ENCODE measurements around the gene PPP6R1. TPM values are rescaled to one million over a fixed set of nuclear protein-coding genes. Genes with fewer than 3 reads are reported as not detected.

The PPP6R1 gene, protein sequence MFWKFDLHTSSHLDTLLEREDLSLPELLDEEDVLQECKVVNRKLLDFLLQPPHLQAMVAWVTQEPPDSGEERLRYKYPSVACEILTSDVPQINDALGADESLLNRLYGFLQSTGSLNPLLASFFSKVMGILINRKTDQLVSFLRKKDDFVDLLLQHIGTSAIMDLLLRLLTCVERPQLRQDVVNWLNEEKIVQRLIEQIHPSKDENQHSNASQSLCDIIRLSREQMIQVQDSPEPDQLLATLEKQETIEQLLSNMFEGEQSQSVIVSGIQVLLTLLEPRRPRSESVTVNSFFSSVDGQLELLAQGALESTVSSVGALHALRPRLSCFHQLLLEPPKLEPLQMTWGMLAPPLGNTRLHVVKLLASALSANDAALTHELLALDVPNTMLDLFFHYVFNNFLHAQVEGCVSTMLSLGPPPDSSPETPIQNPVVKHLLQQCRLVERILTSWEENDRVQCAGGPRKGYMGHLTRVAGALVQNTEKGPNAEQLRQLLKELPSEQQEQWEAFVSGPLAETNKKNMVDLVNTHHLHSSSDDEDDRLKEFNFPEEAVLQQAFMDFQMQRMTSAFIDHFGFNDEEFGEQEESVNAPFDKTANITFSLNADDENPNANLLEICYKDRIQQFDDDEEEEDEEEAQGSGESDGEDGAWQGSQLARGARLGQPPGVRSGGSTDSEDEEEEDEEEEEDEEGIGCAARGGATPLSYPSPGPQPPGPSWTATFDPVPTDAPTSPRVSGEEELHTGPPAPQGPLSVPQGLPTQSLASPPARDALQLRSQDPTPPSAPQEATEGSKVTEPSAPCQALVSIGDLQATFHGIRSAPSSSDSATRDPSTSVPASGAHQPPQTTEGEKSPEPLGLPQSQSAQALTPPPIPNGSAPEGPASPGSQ
- total RNA-seq: 33.8 and 38.8 TPM in 2 replicates

DNA sequence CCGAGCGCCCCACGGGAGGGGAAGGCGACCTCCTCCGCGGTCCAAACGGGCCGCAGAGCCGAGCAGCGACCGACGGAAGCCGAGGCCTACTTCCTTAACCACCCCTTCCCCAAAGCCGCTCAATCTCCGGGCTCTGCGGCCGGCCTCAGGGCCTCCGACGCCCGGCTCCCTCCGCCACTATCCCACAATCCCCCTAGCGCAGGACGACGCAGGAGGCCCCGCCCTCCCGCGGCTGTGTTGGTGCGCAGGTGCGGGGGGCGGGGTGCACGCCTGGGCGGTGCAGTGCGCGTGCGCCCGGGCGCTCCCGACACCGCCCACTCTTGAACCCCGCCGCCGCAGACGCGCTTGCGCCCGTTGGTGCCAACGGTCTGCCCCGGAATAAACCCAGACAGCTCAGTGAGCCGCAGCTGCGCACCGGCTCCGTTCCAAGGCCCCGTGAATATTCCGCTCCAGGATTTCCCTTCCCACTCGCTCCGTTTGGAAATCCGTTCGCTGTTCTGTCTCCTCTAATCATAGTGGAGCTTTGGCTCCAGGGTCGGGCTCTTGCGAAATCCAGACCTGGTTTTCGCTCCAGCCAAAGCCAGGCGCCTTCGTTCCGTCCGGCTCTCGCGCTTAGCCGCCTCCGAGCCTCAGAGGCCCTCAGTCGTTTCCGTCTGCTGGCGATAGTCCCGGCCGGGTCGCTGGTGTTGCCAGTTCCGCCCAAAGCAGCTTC lies at the start of gene PPP6R1:
TSS of gene PPP6R1 (minus strand) at position 190 of the 712 bp plus-strand sequence. CDS start 11,914 bp downstream, outside the sequence.

DNA sequence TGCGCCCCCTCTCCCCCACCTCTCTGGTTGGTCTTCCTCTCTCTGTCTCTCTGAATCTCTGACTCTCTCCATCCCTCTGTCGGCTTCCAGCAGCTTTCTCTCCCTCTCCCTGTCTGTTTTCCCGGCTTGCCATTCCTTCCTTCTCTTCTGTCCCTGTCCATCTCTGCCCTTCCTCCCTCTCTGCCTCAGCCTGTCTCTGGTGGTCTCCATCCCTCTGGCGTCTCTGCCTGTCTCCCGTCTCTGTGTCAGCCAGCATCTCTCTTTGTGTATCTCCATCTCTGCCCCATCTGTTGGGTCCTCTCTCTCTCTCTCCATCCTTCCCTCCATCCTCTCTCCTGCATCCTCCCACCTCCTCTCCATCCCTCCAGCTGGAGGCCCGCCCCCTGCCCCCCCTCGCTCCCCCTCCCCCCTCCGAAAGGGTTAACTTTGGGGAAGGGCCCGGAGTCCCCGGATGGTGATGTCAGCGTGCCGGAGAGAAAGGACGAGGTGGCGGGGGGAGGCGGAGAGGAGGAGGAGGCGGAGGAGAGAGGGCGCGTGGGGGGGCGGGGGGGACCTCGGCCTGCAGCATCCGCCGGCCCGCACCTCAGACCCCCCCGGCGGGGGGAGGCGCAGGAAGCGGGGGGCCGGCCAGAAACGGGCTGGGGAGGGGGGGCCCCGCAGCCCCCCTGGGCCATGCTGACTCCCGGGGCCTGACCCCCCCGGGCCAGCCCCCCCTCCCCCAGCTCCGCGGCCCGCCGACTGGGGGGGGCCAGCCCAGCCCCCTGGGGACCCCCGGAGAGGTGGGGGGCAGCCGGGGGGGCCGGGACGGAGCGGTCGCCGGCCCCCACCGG lies 24.9 kb upstream of the PPP6R1 start, which contains the start of gene BRSK1:
TSS of gene BRSK1 (plus strand) at position 450 of the 830 bp plus-strand sequence. CDS start 446 bp downstream, outside the sequence.

DNA sequence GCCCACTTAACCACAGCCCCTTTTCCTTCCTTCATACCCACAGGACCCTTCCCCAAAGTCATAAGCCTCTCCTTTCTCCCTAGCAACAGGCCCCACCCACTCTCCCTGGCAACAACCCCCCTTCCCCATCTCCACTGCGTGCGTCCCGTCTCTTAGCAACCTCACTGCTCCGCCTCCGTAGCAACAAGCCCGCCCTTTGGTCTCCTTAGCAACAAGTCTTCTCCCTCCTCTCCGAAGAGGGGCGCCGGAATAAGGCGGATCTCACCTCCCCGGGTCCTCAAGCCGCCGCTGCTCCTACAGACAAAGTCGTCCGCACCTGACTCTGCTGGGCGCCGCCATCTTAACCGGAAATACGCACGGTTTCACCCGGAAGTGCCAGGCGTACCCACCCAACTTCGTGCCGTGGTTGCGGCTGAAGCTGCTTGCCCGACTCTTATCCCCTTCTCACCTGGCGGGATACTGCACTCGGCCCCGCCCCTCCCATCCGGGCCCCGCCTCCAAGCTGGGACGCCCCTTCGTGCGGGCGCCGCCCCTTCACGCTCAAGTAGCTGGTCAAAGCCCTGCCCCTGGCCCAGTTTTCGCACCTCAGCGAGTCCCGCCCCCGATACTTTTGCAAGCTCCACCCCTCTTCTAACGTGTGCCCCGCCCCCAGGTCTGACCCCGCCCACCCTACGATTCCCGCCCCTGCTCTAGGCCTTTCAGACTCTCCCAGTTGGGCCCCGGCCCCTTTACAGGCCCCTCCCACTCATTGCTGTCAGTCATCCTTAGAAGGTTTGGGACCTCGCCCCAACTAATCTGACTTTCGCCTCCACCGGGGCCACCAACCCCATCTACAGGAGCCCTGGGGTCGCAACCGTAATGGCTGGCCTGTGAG lies 21.2 kb upstream of the PPP6R1 start, which contains the start of gene HSPBP1:
TSS of gene HSPBP1 (minus strand) at position 341 of the 874 bp plus-strand sequence. CDS start 502 bp downstream, outside the sequence.

DNA sequence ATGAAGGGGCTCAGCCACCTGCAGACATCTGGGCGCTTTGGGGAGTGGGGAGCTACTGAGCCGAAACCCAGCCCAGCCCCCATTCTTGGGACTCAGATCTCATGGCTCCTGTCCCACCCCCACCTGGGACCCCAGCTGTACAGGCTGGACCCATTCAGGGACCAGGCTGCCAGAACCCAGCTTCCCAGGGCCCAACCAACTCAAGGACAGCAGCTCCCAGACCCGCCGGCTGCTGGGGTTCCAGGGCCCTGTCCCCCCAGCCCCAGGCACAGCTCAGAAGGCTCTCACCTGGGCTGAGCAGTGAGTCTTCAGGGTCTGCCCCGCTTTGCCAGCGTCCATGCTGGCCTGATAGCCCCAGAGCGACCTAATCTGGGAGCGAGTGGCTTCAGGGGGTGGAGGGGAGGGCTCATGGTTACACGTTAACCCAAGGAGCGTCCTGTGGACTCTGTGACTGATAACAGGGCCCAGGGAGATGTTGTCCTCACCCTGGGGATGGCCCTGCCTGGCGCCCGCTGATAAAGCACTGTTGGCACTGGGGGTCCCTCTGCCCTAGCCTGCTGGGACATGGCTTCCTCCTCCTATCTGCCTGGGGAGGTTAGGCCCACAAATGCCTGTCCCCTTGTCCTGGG lies 30.3 kb downstream of the PPP6R1 start, which contains the start of gene TMEM86B:
TSS of gene TMEM86B (minus strand) at position 361 of the 629 bp plus-strand sequence. CDS start at position 339, 22 bp downstream.

DNA sequence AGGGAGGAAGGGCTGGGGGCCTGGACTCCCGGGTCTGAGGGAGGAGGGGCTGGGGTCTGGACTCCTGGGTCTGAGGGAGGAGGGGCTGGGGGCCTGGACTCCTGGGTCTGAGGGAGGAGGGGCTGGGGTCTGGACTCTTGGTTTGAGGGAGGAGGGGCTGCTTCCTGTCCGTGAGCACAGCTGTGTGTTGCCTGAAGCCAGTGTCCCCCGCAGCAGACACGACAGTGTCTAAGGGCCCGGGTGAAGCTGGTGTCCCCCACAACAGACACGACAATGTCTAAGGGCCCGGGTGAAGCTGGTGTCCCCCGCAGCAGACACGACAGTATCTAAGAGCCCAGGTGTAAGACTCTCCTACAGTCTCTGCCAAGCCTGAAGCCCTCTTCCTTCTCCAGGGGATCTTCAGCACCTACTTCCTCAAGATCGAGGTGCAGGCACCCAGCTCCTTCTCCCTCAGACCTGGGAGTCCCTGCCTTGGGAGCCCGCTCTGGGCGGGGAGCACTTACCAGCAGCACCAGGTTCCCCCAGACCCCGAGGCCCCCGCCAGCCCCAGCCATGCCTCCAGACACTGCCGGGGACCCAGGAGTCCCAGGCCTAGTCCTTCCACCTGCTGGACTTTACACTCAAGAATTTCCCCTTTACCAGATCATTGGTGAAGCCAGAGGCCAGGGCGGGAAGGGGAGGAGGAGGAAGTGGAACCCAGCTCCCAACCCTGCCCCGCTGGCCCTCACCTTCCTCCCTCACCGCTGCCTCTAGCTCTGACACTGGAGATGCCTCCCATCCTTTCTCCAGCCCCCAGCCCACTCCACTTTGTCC lies 49.7 kb downstream of the PPP6R1 start, which contains the start of gene PTPRH:
TSS of gene PTPRH (minus strand) at position 622 of the 813 bp plus-strand sequence. CDS start at position 554, 68 bp downstream.

Other genes starting within 250 kb of the PPP6R1 start
- not detected in 2 replicates for gene GP6, start 220.8 kb downstream of the PPP6R1 start, total RNA-seq
- gene RDH13, start 195.9 kb downstream of the PPP6R1 start, total RNA-seq: 9.1 and 24.5 TPM in 2 replicates
- 28.7 and 45.1 TPM in 2 replicates for gene EPS8L1, start 183.1 kb downstream of the PPP6R1 start, total RNA-seq
- gene PPP1R12C, start 141.4 kb downstream of the PPP6R1 start, total RNA-seq: 26.6 and 38.4 TPM in 2 replicates
- gene TNNT1, start 109.8 kb downstream of the PPP6R1 start, total RNA-seq: 44.4 and 145 TPM in 2 replicates
- gene TNNI3, start 101.3 kb downstream of the PPP6R1 start, total RNA-seq: 2.6 and 4.0 TPM in 2 replicates
- 0.23 and 1.3 TPM in 2 replicates for gene DNAAF3, start 92.4 kb downstream of the PPP6R1 start, total RNA-seq
- 0.04 and 2.2 TPM in 2 replicates for gene SYT5, start 78.7 kb downstream of the PPP6R1 start, total RNA-seq
- gene PTPRH, start 49.5 kb downstream of the PPP6R1 start, total RNA-seq: 0.08 and 0.57 TPM in 2 replicates
- gene TMEM86B, start 30.3 kb downstream of the PPP6R1 start, total RNA-seq: 0.95 and 1.6 TPM in 2 replicates
- 41.6 and 79.3 TPM in 2 replicates for gene HSPBP1, start 21.1 kb upstream of the PPP6R1 start, total RNA-seq
- gene BRSK1, start 25.0 kb upstream of the PPP6R1 start, total RNA-seq: 1.7 and 2.3 TPM in 2 replicates
- not detected in 2 replicates for gene TMEM150B, start 66.3 kb upstream of the PPP6R1 start, total RNA-seq
- gene KMT5C, start 80.9 kb upstream of the PPP6R1 start, total RNA-seq: 6.9 and 11.9 TPM in 2 replicates
- 0.42 and 0.55 TPM in 2 replicates for gene COX6B2, start 95.7 kb upstream of the PPP6R1 start, total RNA-seq
- gene GARIN5B, start 104.2 kb upstream of the PPP6R1 start, total RNA-seq: not detected in 2 replicates
- gene IL11, start 111.4 kb upstream of the PPP6R1 start, total RNA-seq: 2.9 and 7.0 TPM in 2 replicates
- not detected in 2 replicates for gene TMEM190, start 117.8 kb upstream of the PPP6R1 start, total RNA-seq
- 11.9 and 16.4 TPM in 2 replicates for gene TMEM238, start 125.3 kb upstream of the PPP6R1 start, total RNA-seq
- gene RPL28, start 126.9 kb upstream of the PPP6R1 start, total RNA-seq: 297 and 300 TPM in 2 replicates
- gene UBE2S, start 148.8 kb upstream of the PPP6R1 start, total RNA-seq: 107 and 271 TPM in 2 replicates
- not detected in 2 replicates for gene SHISA7, start 184.3 kb upstream of the PPP6R1 start, total RNA-seq
- 132 and 147 TPM in 2 replicates for gene ISOC2, start 202.6 kb upstream of the PPP6R1 start, total RNA-seq
- gene C19orf85, start 205.7 kb upstream of the PPP6R1 start, total RNA-seq: not detected in 2 replicates
- 8.6 and 15.3 TPM in 2 replicates for gene ZNF628, start 217.6 kb upstream of the PPP6R1 start, total RNA-seq
- gene NAT14, start 226.2 kb upstream of the PPP6R1 start, total RNA-seq: 12.7 and 16.3 TPM in 2 replicates
- gene SSC5D, start 229.4 kb upstream of the PPP6R1 start, total RNA-seq: 0.31 TPM in 1 of 2 replicates, not detected in the other

Data from hair follicular keratinocyte (primary cell).